A673 (cell line): ENCODE data around the gene AEN. TPM values are rescaled to one million over a fixed set of nuclear protein-coding genes. Genes with fewer than 3 reads are reported as not detected.

Experiments
- BruUV-seq: library from RNA; stranded (reverse); fragments of 400-500 nt; replicated peaks from 2 replicates; lab custom pipeline; 2021; lab: Mats Ljungman, UMichigan
- CTCF ChIA-PET: fragments of 300-600 bp; sonication (Branson Sonifier 250); formaldehyde crosslinking; loops from one replicate; lab custom pipeline; 2022; ENCODE audit warnings: antibody characterized with exemption; lab: Charles Lee
- POLR2A ChIA-PET: fragments of 300-600 bp; sonication (Branson Sonifier 250); formaldehyde crosslinking; loops from one replicate; lab custom pipeline; 2022; ENCODE audit warnings: antibody characterized with exemption; ENCODE audit not compliant: low non-redundant PET; lab: Charles Lee
- DNase-seq: peaks from one replicate; pipeline ENCODE4 v3.0.0-alpha.2; 2015; ENCODE audit warnings: low spot score
- H3K27ac ChIP-seq: fragments of 200-600 bp; sonication (generic); 2 replicates; pipeline ENCODE4 v1.5.1; 2016; ENCODE audit warnings: mixed run types, low read depth, mild to moderate bottlenecking, mixed read lengths, antibody characterized with exemption, low read length; ENCODE audit not compliant: poor library complexity, severe bottlenecking
- H3K27me3 ChIP-seq: fragments of 200-600 bp; sonication (generic); replicated peaks from 2 replicates; pipeline ENCODE4 v1.6.1; 2017; ENCODE audit warnings: mixed run types, low read depth, mild to moderate bottlenecking, mixed read lengths, antibody characterized with exemption, low read length; ENCODE audit not compliant: insufficient read depth, poor library complexity
- H3K36me3 ChIP-seq: fragments of 200-600 bp; sonication (generic); 2 replicates; pipeline ENCODE4 v1.6.1; 2016; ENCODE audit warnings: mixed run types, mild to moderate bottlenecking, mixed read lengths, antibody characterized with exemption, low read length; ENCODE audit not compliant: insufficient read depth, poor library complexity, severe bottlenecking
- H3K4me1 ChIP-seq: fragments of 200-600 bp; sonication (generic); 2 replicates; pipeline ENCODE4 v1.6.1; 2017; ENCODE audit warnings: mixed run types, mild to moderate bottlenecking, mixed read lengths, antibody characterized with exemption, low read length; ENCODE audit not compliant: insufficient read depth, poor library complexity, severe bottlenecking
- H3K4me3 ChIP-seq: fragments of 200-600 bp; sonication (generic); 2 replicates; pipeline ENCODE4 v1.5.1; 2016; ENCODE audit warnings: low read depth, mixed run types, mild to moderate bottlenecking, mixed read lengths, low read length; ENCODE audit not compliant: poor library complexity, severe bottlenecking
- H3K9me3 ChIP-seq: fragments of 200-600 bp; sonication (generic); 2 replicates; pipeline ENCODE4 v1.6.1; 2016; ENCODE audit warnings: mixed run types, low read depth, mild to moderate bottlenecking, mixed read lengths, antibody characterized with exemption, low read length; ENCODE audit not compliant: poor library complexity, severe bottlenecking
- EZH2 ChIP-seq: fragments of 200-600 bp; sonication (generic); IDR thresholded peaks from 2 replicates; pipeline ENCODE4 v1.6.1; 2017; ENCODE audit warnings: borderline replicate concordance, low read depth, mild to moderate bottlenecking, mixed read lengths, antibody characterized with exemption, low read length; ENCODE audit not compliant: poor library complexity, severe bottlenecking
- intact Hi-C: fragments of 100-400 bp; cut with micrococcal nuclease; formaldehyde crosslinking; loops from one replicate; pipeline ENCODE4 v1.10.0; 2022; ENCODE audit not compliant: unreplicated experiment
- total RNA-seq: library from RNA; stranded (reverse); gene quantifications from 2 replicates; pipeline ENCODE4 v1.2.3, GENCODE V29; 2021
- TF ChIP-seq, protein P1 (sequence below): fragments of 300-800, 200-600 bp; sonication (generic); conservative IDR thresholded peaks from 2 replicates; pipeline ENCODE4 v1.5.1; 2017; ENCODE audit warnings: low read depth, mild to moderate bottlenecking, antibody characterized with exemption, low read length, moderate library complexity, mixed read lengths

The AEN gene
- total RNA-seq, 1 experiment from 2014 or later: 52.4 TPM

- Histone ChIP-seq H3K27me3 (no peaks in the 10 kb centered on the region), H3K4me1 (peaks cover 13% of the 10 kb centered on the region), H3K36me3 (peaks cover 51% of the 10 kb centered on the region), H3K4me3 (no peak overlapping the region), H3K27ac (no peak overlapping the region), H3K9me3 (no peaks in the 10 kb centered on the region)
- no TSS peak for BruUV-seq
- CTCF ChIA-PET: no interaction called here
- intact Hi-C loops: no loop called here
- POLR2A ChIA-PET: no interaction called here
- no peak for DNase-seq
- TF ChIP-seq, protein P1, sequence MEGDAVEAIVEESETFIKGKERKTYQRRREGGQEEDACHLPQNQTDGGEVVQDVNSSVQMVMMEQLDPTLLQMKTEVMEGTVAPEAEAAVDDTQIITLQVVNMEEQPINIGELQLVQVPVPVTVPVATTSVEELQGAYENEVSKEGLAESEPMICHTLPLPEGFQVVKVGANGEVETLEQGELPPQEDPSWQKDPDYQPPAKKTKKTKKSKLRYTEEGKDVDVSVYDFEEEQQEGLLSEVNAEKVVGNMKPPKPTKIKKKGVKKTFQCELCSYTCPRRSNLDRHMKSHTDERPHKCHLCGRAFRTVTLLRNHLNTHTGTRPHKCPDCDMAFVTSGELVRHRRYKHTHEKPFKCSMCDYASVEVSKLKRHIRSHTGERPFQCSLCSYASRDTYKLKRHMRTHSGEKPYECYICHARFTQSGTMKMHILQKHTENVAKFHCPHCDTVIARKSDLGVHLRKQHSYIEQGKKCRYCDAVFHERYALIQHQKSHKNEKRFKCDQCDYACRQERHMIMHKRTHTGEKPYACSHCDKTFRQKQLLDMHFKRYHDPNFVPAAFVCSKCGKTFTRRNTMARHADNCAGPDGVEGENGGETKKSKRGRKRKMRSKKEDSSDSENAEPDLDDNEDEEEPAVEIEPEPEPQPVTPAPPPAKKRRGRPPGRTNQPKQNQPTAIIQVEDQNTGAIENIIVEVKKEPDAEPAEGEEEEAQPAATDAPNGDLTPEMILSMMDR: no peak
- TF ChIP-seq EZH2: no peak
These were observed 5.0 kb downstream of the AEN start for GRCh38 chr15:88625943-88626741.

GRCh38 chr15:88627463-88627862, 6.3 kb downstream of the AEN start:
- ChIA-PET POLR2A (no interaction called here), CTCF (no interaction called here)
- intact Hi-C loops: no loop called here
- Histone ChIP-seq H3K27me3 (no peaks in the 10 kb centered on the region), H3K36me3 (peaks cover 61% of the 10 kb centered on the region), H3K4me3 (no peak overlapping the region), H3K4me1 (peaks cover 13% of the 10 kb centered on the region), H3K9me3 (no peaks in the 10 kb centered on the region), H3K27ac (no peak overlapping the region)
- no peak for DNase-seq
- TF ChIP-seq EZH2: no peak
- TF ChIP-seq, protein P1: no peak
- BruUV-seq: no TSS peak

- DNase-seq: no peak
- Histone ChIP-seq H3K9me3 (no peaks in the 10 kb centered on the region), H3K27me3 (no peaks in the 10 kb centered on the region), H3K4me3 (no peak overlapping the region), H3K36me3 (peaks cover 61% of the 10 kb centered on the region), H3K27ac (no peak overlapping the region), H3K4me1 (peaks cover 10% of the 10 kb centered on the region)
- POLR2A ChIA-PET: interaction anchor here (0.6 kb wide), 1 partner anchor 364 kb away, joined by 3 read pairs; no protein-coding TSS in a partner anchor
- TF ChIP-seq EZH2: no peak
- BruUV-seq: no TSS peak
- intact Hi-C loops: no loop called here
- CTCF ChIA-PET: no interaction called here
These were observed 7.0 kb downstream of the AEN start for GRCh38 chr15:88628018-88628654.
